Activated CD4-positive, alpha-beta memory T cell treated with anti-CD3 and anti-CD28 coated beads for 36 hours (primary cell): ENCODE results near the gene ZBED3. TPM values are rescaled to one million over a fixed set of nuclear protein-coding genes. Genes with fewer than 3 reads are reported as not detected.

Source experiments
- CTCF ChIA-PET: fragments of 350-600 bp; sonication (Branson Sonifier 250); formaldehyde crosslinking; loops from one replicate; lab custom pipeline; 2021; ENCODE audit warnings: antibody characterized with exemption, inconsistent platforms; lab: Charles Lee
- POLR2A ChIA-PET: fragments of 350-600 bp; sonication (Branson Sonifier 250); formaldehyde crosslinking; loops from one replicate; lab custom pipeline; 2021; ENCODE audit warnings: antibody characterized with exemption; lab: Charles Lee
- DNase-seq: peaks from one replicate; pipeline ENCODE4 v3.0.0-alpha.2; 2020
- H3K27ac Mint-ChIP-seq: one replicate; pipeline ENCODE4 v1.8.0; 2021; ENCODE audit warnings: mixed read lengths
- H3K27me3 Mint-ChIP-seq: one replicate; pipeline ENCODE4 v1.8.0; 2021; ENCODE audit warnings: mixed read lengths
- H3K36me3 Mint-ChIP-seq: one replicate; pipeline ENCODE4 v1.8.0; 2021; ENCODE audit warnings: mixed read lengths
- H3K4me1 Mint-ChIP-seq: one replicate; pipeline ENCODE4 v1.8.0; 2021; ENCODE audit warnings: low read depth, mixed read lengths
- H3K4me3 Mint-ChIP-seq: one replicate; pipeline ENCODE4 v1.8.0; 2021; ENCODE audit warnings: mild to moderate bottlenecking, mixed read lengths
- H3K9me3 Mint-ChIP-seq: one replicate; pipeline ENCODE4 v1.8.0; 2021; ENCODE audit warnings: mixed read lengths
- intact Hi-C: fragments of 100-400 bp; cut with micrococcal nuclease; formaldehyde crosslinking; loops from one replicate; pipeline ENCODE4 v1.15.1; 2023
- total RNA-seq, 2 experiments: library from RNA; stranded (reverse); gene quantifications; one replicate each; pipeline ENCODE4 v1.2.3, GENCODE V29; 2021

Gene ZBED3
- total RNA-seq, 2 experiments from 2014 or later: 0.61 to 1.2 TPM

- CTCF ChIA-PET: no interaction called here
- Mint-ChIP-seq H3K4me1 (peaks cover 5% of the 10 kb centered on the region), H3K36me3 (no peaks in the 10 kb centered on the region), H3K4me3 (no peak overlapping the region), H3K27me3 (no peaks in the 10 kb centered on the region), H3K27ac (no peak overlapping the region), H3K9me3 (no peaks in the 10 kb centered on the region)
- intact Hi-C loops: no loop called here
- DNase-seq: no peak
- POLR2A ChIA-PET: interaction anchor here (1.2 kb wide), 1 partner anchor 12 kb away, joined by 3 read pairs; the partner anchor contains the start of gene ZBED3
These were observed 12.3 kb downstream of the ZBED3 start for GRCh38 chr5:77074745-77075144.

- peaks cover 6% of the 10 kb centered on the region for H3K36me3 Mint-ChIP-seq
- H3K4me3 Mint-ChIP-seq: no peak overlapping the region
- no peaks in the 10 kb centered on the region for H3K27me3 Mint-ChIP-seq
- peaks cover 5% of the 10 kb centered on the region for H3K4me1 Mint-ChIP-seq
- H3K9me3 Mint-ChIP-seq: no peaks in the 10 kb centered on the region
- DNase-seq: no peak
- intact Hi-C loops: no loop called here
- no peak overlapping the region for H3K27ac Mint-ChIP-seq
- ChIA-PET CTCF (no interaction called here), POLR2A (interaction anchor here (1.2 kb wide), 1 partner anchor 13 kb away, joined by 3 read pairs; the partner anchor contains the start of gene ZBED3)
These were observed 13.4 kb downstream of the ZBED3 start for GRCh38 chr5:77073667-77074066.

GRCh38 chr5:77066823-77067442 lies 20.2 kb downstream of the ZBED3 start:
- H3K4me3 Mint-ChIP-seq: no peak overlapping the region
- H3K27me3 Mint-ChIP-seq: no peaks in the 10 kb centered on the region
- H3K27ac Mint-ChIP-seq: no peak overlapping the region
- H3K4me1 Mint-ChIP-seq: peaks cover 2% of the 10 kb centered on the region
- peaks cover 35% of the 10 kb centered on the region for H3K36me3 Mint-ChIP-seq
- CTCF ChIA-PET: no interaction called here
- intact Hi-C loops: no loop called here
- no peaks in the 10 kb centered on the region for H3K9me3 Mint-ChIP-seq
- no peak for DNase-seq
- POLR2A ChIA-PET: no interaction called here

DNA sequence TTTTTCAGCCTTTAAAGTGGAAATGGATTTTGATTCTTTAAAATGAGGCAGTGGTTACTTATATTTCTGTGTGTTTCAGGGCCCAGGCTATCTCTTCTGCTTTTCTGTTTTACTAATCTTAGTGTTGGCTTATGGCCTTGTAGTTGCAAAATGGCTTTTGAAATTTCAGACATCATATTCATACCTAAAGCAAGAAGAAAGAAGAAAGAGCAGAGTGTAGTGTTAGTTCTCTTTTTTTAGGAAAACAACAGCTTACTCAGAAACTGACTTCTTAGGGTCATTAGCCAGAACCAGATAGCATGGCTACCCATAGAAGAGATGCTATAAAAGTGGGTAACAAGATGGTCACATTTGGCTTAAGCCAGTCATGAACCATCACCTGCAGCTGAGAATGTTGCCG lies 20.9 kb downstream of the ZBED3 start:
- no peak for DNase-seq
- ChIA-PET CTCF (no interaction called here), POLR2A (no interaction called here)
- no peak overlapping the region for H3K4me3 Mint-ChIP-seq
- no peak overlapping the region for H3K27ac Mint-ChIP-seq
- no peaks in the 10 kb centered on the region for H3K9me3 Mint-ChIP-seq
- no peaks in the 10 kb centered on the region for H3K27me3 Mint-ChIP-seq
- intact Hi-C loops: no loop called here
- H3K36me3 Mint-ChIP-seq: peaks cover 38% of the 10 kb centered on the region
- H3K4me1 Mint-ChIP-seq: peaks cover 2% of the 10 kb centered on the region

GRCh38 chr5:77065256-77065655 lies 21.8 kb downstream of the ZBED3 start:
- POLR2A ChIA-PET: no interaction called here

GRCh38 chr5:77064040-77064439 lies 23.0 kb downstream of the ZBED3 start:
- POLR2A ChIA-PET: no interaction called here
- H3K36me3 Mint-ChIP-seq: peaks cover 44% of the 10 kb centered on the region
- no peak for DNase-seq
- H3K4me3 Mint-ChIP-seq: no peak overlapping the region
- H3K27me3 Mint-ChIP-seq: no peaks in the 10 kb centered on the region
- no peak overlapping the region for H3K27ac Mint-ChIP-seq
- peaks cover 2% of the 10 kb centered on the region for H3K4me1 Mint-ChIP-seq
- no peaks in the 10 kb centered on the region for H3K9me3 Mint-ChIP-seq
- CTCF ChIA-PET: no interaction called here
- intact Hi-C loops: no loop called here

More at GRCh38 chr5:77065256-77065655, 21.8 kb downstream of the ZBED3 start:
- no peak overlapping the region for H3K4me3 Mint-ChIP-seq
- H3K27ac Mint-ChIP-seq: no peak overlapping the region
- peaks cover 39% of the 10 kb centered on the region for H3K36me3 Mint-ChIP-seq
- CTCF ChIA-PET: interaction anchor here (1.1 kb wide), 1 partner anchor 12 kb away, joined by 4 read pairs; no protein-coding TSS in a partner anchor
- H3K9me3 Mint-ChIP-seq: no peaks in the 10 kb centered on the region
- H3K4me1 Mint-ChIP-seq: peaks cover 2% of the 10 kb centered on the region
- intact Hi-C loops: no loop called here
- no peaks in the 10 kb centered on the region for H3K27me3 Mint-ChIP-seq
- DNase-seq: no peak

- no peak overlapping the region for H3K4me3 Mint-ChIP-seq
- H3K36me3 Mint-ChIP-seq: peaks cover 30% of the 10 kb centered on the region
- intact Hi-C loops: no loop called here
- no peaks in the 10 kb centered on the region for H3K9me3 Mint-ChIP-seq
- H3K27me3 Mint-ChIP-seq: no peaks in the 10 kb centered on the region
- DNase-seq: no peak
- POLR2A ChIA-PET: no interaction called here
- CTCF ChIA-PET: no interaction called here
- peaks cover 10% of the 10 kb centered on the region for H3K4me1 Mint-ChIP-seq
- no peak overlapping the region for H3K27ac Mint-ChIP-seq
These were observed 40.5 kb downstream of the ZBED3 start for GRCh38 chr5:77046416-77047073.

GRCh38 chr5:77035950-77036349 lies 51.1 kb downstream of the ZBED3 start:
- H3K27me3 Mint-ChIP-seq: no peaks in the 10 kb centered on the region
- H3K4me1 Mint-ChIP-seq: peaks cover 20% of the 10 kb centered on the region
- H3K36me3 Mint-ChIP-seq: peaks cover 34% of the 10 kb centered on the region
- no peak for DNase-seq
- H3K27ac Mint-ChIP-seq: no peak overlapping the region
- ChIA-PET POLR2A (no interaction called here), CTCF (no interaction called here)
- intact Hi-C loops: loop anchor here (10.0 kb wide), 1 partner anchor 1259 kb away; the partner anchor contains the start of gene AP3B1
- no peaks in the 10 kb centered on the region for H3K9me3 Mint-ChIP-seq
- no peak overlapping the region for H3K4me3 Mint-ChIP-seq

DNA sequence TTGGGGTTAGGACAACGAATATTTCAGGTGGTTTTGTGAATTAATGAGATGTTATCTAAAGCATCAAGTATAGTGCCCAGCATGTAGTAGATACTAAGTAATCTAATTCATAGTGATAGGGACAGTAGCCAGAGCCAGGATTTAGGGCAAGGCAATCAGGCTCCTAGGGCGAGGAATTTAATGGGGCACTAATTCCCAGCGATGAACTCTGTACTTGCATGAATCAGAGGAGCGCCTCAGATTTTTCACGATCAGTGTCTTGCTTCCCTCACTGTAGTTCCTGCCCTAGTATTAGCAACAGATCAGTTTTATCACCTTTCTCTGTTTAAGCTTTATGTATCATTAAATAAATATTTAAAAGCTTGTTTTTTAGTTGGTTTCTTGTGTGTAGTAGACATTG lies 53.7 kb downstream of the ZBED3 start:
- H3K36me3 Mint-ChIP-seq: peaks cover 33% of the 10 kb centered on the region
- H3K4me3 Mint-ChIP-seq: no peak overlapping the region

DNA sequence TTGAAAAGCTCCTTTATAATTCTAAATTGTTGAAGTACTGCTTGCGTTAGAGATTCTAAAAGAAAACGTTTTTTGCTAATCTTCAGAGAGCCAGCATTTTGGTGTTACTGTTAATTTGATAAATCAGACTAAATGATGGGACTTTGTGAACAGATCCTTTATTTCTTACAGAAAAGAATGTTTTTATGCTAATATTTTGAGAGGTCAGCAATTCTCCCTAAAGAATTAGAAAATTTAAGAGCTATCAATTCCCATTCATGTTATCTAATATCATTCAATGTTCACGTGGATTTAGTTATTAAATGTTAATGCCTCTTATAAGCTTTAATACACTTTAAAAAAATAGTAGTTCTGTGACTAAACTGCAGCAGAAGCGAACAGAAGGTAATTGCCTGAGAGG lies 54.5 kb downstream of the ZBED3 start:
- Mint-ChIP-seq H3K9me3 (peaks cover 21% of the 10 kb centered on the region), H3K27ac (no peak overlapping the region), H3K27me3 (no peaks in the 10 kb centered on the region), H3K36me3 (peaks cover 36% of the 10 kb centered on the region), H3K4me1 (peaks cover 32% of the 10 kb centered on the region), H3K4me3 (no peak overlapping the region)
- ChIA-PET POLR2A (no interaction called here), CTCF (interaction anchor here (0.9 kb wide), 1 partner anchor 55 kb away, joined by 3 read pairs; the partner anchor contains the start of gene ZBED3)
- intact Hi-C loops: loop anchor here (5.0 to 10.0 kb wide), 2 partner anchors 165 to 1262 kb away; partner anchors contain the start of gene AP3B1
- no peak for DNase-seq

More for the DNA sequence above, 53.7 kb downstream of the ZBED3 start:
- intact Hi-C loops: loop anchor here (5.0 to 10.0 kb wide), 2 partner anchors 166 to 1261 kb away; partner anchors contain the start of gene AP3B1
- no peak for DNase-seq
- ChIA-PET POLR2A (no interaction called here), CTCF (interaction anchor here (1.4 kb wide), 1 partner anchor 44 kb away, joined by 7 read pairs; no protein-coding TSS in a partner anchor)
- H3K27ac Mint-ChIP-seq: no peak overlapping the region
- peaks cover 32% of the 10 kb centered on the region for H3K4me1 Mint-ChIP-seq
- no peaks in the 10 kb centered on the region for H3K27me3 Mint-ChIP-seq
- H3K9me3 Mint-ChIP-seq: peaks cover 18% of the 10 kb centered on the region

DNA sequence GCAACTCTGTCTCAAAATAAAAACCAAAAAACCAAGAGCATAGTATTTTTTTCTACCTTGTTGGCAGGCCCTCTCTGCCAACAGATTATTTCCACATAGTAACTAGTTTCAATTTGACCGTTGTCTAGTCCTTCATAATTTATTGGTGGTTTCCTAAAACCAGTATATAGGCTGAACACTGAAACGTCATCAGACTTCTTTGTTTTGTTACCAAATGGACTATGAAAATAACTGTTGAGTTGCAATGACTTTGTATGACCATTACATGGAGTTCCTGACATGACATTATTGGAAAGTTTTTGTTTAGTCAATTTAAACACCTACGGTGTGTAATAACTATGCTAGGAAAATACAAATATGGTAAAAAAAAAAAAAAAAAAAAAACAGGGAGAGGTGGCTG lies 55.2 kb downstream of the ZBED3 start:
- H3K9me3 Mint-ChIP-seq: peaks cover 21% of the 10 kb centered on the region
- peak overlapping the region; percentile 88 for H3K4me3 Mint-ChIP-seq
- no peak overlapping the region for H3K27ac Mint-ChIP-seq
- H3K36me3 Mint-ChIP-seq: peaks cover 32% of the 10 kb centered on the region
- H3K4me1 Mint-ChIP-seq: peaks cover 32% of the 10 kb centered on the region
- intact Hi-C loops: loop anchor here (2.0 to 10.0 kb wide), 3 partner anchors 55 to 1263 kb away; partner anchors contain the start of genes AP3B1 and ZBED3
- ChIA-PET CTCF (interaction anchor here (0.9 to 2.3 kb wide), 2 partner anchors 45 to 55 kb away, joined by 3 to 22 read pairs; partner anchors contain the start of gene ZBED3), POLR2A (interaction anchor here (0.7 kb wide), 1 partner anchor 13 kb away, joined by 3 read pairs; no protein-coding TSS in a partner anchor)
- H3K27me3 Mint-ChIP-seq: no peaks in the 10 kb centered on the region
- DNase-seq: no peak
